SK-N-SH (cell line): ENCODE measurements around the gene TUBB6.

Experiments used
- CHD2 ChIP-seq: fragments of 150-350 bp; IDR thresholded peaks from 2 replicates; pipeline ENCODE4 v1.6.1; 2018; ENCODE audit warnings: low read length; ENCODE audit not compliant: partially characterized antibody
- CTCF ChIP-seq: fragments of 200-600 bp; sonication (generic); IDR thresholded peaks from 2 replicates; pipeline ENCODE4 v1.6.1; 2017; ENCODE audit warnings: antibody characterized with exemption, mild to moderate bottlenecking, moderate library complexity
- EP300 ChIP-seq, 2 experiments: IDR thresholded peaks; 2 replicates each; pipeline versions ENCODE4 v1.4.0 to v1.6.1; 2012; ENCODE audit warnings: borderline replicate concordance in 1 of 2, low read depth in 1 of 2, low read length in 1 of 2
- FOXJ3 ChIP-seq: sonication (generic); formaldehyde crosslinking; IDR thresholded peaks from 2 replicates; pipeline ENCODE4 v1.5.1; 2020; ENCODE audit warnings: mild to moderate bottlenecking, missing genetic modification reagents
- IRF3 ChIP-seq: fragments of 150-350 bp; IDR thresholded peaks from 2 replicates; pipeline ENCODE4 v1.6.1; 2016; ENCODE audit warnings: mild to moderate bottlenecking, low read depth, low read length
- MAX ChIP-seq: IDR thresholded peaks from 2 replicates; pipeline ENCODE4 v1.4.0; 2012; ENCODE audit warnings: low read depth
- MEF2A ChIP-seq: IDR thresholded peaks from 2 replicates; pipeline ENCODE4 v1.4.0; 2012; ENCODE audit warnings: low read depth, borderline replicate concordance
- RCOR1 ChIP-seq: fragments of 150-350 bp; IDR thresholded peaks from 2 replicates; pipeline ENCODE4 v1.6.1; 2017; ENCODE audit warnings: antibody characterized with exemption, low read length
- RXRA ChIP-seq: IDR thresholded peaks from 2 replicates; pipeline ENCODE4 v1.4.0; 2012; ENCODE audit warnings: low read depth, mild to moderate bottlenecking, borderline replicate concordance
- SMC3 ChIP-seq: IDR thresholded peaks from 2 replicates; pipeline ENCODE4 v1.6.1; 2012; ENCODE audit warnings: low read depth, low read length, improper control_type of control experiment
- TAF1 ChIP-seq: IDR thresholded peaks from 2 replicates; pipeline ENCODE4 v1.6.1; 2012; ENCODE audit warnings: low read depth, mild to moderate bottlenecking, low read length, moderate library complexity, borderline replicate concordance
- USF1 ChIP-seq: IDR thresholded peaks from 2 replicates; pipeline ENCODE4 v1.4.0; 2012; ENCODE audit warnings: low read depth, borderline replicate concordance
- USF2 ChIP-seq: fragments of 150-350 bp; IDR thresholded peaks from 2 replicates; pipeline ENCODE4 v1.6.1; 2017; ENCODE audit warnings: antibody characterized with exemption, low read length, low read depth, borderline replicate concordance

GRCh38 chr18:12305930-12306629, 2.0 kb upstream of the TUBB6 start:
- TF ChIP-seq CTCF (no peak), USF1 (no peak), RXRA (no peak), TAF1 (no peak), EP300 (IDR thresholded peaks at IDR 0.05; ENCODE audit: borderline replicate concordance in 1 of 2, low read depth in 1 of 2, low read length in 1 of 2) (no peak), IRF3 (no peak), RCOR1 (no peak), FOXJ3 (CRISPR knock-in tag) (no peak), MAX (no peak), CHD2 (no peak), USF2 (no peak), SMC3 (no peak), MEF2A (no peak)
